HG03457 (cell line): ENCODE results near the gene ANAPC2.

ENCODE experiments used
- ATAC-seq: cut with Tn5 transposase; IDR thresholded peaks from one replicate; pipeline ENCODE4 v1.9.1; 2021; ENCODE audit warnings: moderate number of reproducible peaks; ENCODE audit not compliant: unreplicated experiment

Gene ANAPC2

GRCh38 chr9:137216188-137216965, 28.0 kb upstream of the ANAPC2 start:
- no peak for ATAC-seq

GRCh38 chr9:137215196-137215986, 27.0 kb upstream of the ANAPC2 start:
- ATAC-seq: no peak

GRCh38 chr9:137214620-137215019, 26.3 kb upstream of the ANAPC2 start:
- no peak for ATAC-seq

GRCh38 chr9:137213160-137214060, 25.1 kb upstream of the ANAPC2 start:
- no peak for ATAC-seq

- no peak for ATAC-seq
Observed at GRCh38 chr9:137212520-137212919, 24.2 kb upstream of the ANAPC2 start.

GRCh38 chr9:137211532-137211931, 23.2 kb upstream of the ANAPC2 start:
- ATAC-seq: no peak

- no peak for ATAC-seq
Observed at GRCh38 chr9:137206602-137207001, 18.2 kb upstream of the ANAPC2 start.

- ATAC-seq: no peak
Observed at GRCh38 chr9:137205126-137206069, 17.0 kb upstream of the ANAPC2 start, which contains the start of the genes NDOR1 and TMEM203. Gene NDOR1, plus strand, starts transcription at chr9:137205700. Its CDS starts 78 bp downstream, at chr9:137205778. Gene TMEM203, minus strand, starts transcription at chr9:137205648. Its CDS starts 234 bp downstream, at chr9:137205414.

GRCh38 chr9:137204731-137205125, 16.4 kb upstream of the ANAPC2 start:
- ATAC-seq: no peak

- no peak for ATAC-seq
Observed at GRCh38 chr9:137202966-137203365, 14.6 kb upstream of the ANAPC2 start.

GRCh38 chr9:137201205-137201868, 13.0 kb upstream of the ANAPC2 start:
- no peak for ATAC-seq

- peak; percentile 67 for ATAC-seq
Observed at GRCh38 chr9:137200311-137201204, 12.2 kb upstream of the ANAPC2 start, which contains the start of gene TPRN. Gene TPRN, minus strand, starts transcription at chr9:137200741. Its CDS starts 30 bp downstream, at chr9:137200711.

- ATAC-seq: no peak
Observed at GRCh38 chr9:137199411-137200121, 11.2 kb upstream of the ANAPC2 start.

GRCh38 chr9:137198902-137199283, 10.5 kb upstream of the ANAPC2 start:
- ATAC-seq: no peak

- no peak for ATAC-seq
Observed at GRCh38 chr9:137198051-137198901, 9.9 kb upstream of the ANAPC2 start.

- no peak for ATAC-seq
Observed at GRCh38 chr9:137195525-137196220, 7.3 kb upstream of the ANAPC2 start.
